ENCODE results near the gene DUSP22.
"Not testable (repeated sequence)": the region's sequence is repeated elsewhere in the genome, so short reads cannot be mapped to it uniquely, and the experiment has no call there.

- TF ChIP-seq, protein P1, sequence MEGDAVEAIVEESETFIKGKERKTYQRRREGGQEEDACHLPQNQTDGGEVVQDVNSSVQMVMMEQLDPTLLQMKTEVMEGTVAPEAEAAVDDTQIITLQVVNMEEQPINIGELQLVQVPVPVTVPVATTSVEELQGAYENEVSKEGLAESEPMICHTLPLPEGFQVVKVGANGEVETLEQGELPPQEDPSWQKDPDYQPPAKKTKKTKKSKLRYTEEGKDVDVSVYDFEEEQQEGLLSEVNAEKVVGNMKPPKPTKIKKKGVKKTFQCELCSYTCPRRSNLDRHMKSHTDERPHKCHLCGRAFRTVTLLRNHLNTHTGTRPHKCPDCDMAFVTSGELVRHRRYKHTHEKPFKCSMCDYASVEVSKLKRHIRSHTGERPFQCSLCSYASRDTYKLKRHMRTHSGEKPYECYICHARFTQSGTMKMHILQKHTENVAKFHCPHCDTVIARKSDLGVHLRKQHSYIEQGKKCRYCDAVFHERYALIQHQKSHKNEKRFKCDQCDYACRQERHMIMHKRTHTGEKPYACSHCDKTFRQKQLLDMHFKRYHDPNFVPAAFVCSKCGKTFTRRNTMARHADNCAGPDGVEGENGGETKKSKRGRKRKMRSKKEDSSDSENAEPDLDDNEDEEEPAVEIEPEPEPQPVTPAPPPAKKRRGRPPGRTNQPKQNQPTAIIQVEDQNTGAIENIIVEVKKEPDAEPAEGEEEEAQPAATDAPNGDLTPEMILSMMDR (IDR thresholded peaks at IDR 0.05): not testable (repeated sequence)
- TF ChIP-seq POLR2A (IDR thresholded peaks at IDR 0.05): not testable (repeated sequence)
Measured at GRCh38 chr6:377641-378020, 85.3 kb downstream of the DUSP22 start.

All from tibial nerve (tissue), 3 donors.